GM19452 (cell line): Measurements from ENCODE around the gene OR2T3.
A peak's percentile ranks its signal among the peaks of the same experiment; 100 is the strongest.
"Not testable (repeated sequence)": the region's sequence is repeated elsewhere in the genome, so short reads cannot be mapped to it uniquely, and the experiment has no call there.

Experiments used
- ATAC-seq: cut with Tn5 transposase; IDR thresholded peaks from one replicate; pipeline ENCODE4 v1.9.1; 2021; ENCODE audit not compliant: unreplicated experiment

The OR2T3 gene

GRCh38 chr1:248471154-248471553 lies 2.0 kb upstream of the OR2T3 start:
- no peak for ATAC-seq

- not testable (repeated sequence) for ATAC-seq
Observed at GRCh38 chr1:248472111-248472510, 1.0 kb upstream of the OR2T3 start.

GRCh38 chr1:248475660-248476059 lies 2.5 kb downstream of the OR2T3 start:
- not testable (repeated sequence) for ATAC-seq

GRCh38 chr1:248481686-248482579 lies 8.8 kb downstream of the OR2T3 start:
- ATAC-seq, result peak; percentile 88

GRCh38 chr1:248488289-248488688 lies 15.1 kb downstream of the OR2T3 start, which contains the start of gene OR2T5:
Gene OR2T5 (plus strand): TSS chr1:248488589. CDS start chr1:248488589, 0 bp downstream.
- not testable (repeated sequence) for ATAC-seq

GRCh38 chr1:248496661-248497060 lies 23.5 kb downstream of the OR2T3 start:
- not testable (repeated sequence) for ATAC-seq

GRCh38 chr1:248500305-248501035 lies 27.3 kb downstream of the OR2T3 start:
- not testable (repeated sequence) for ATAC-seq

- not testable (repeated sequence) for ATAC-seq
Observed at GRCh38 chr1:248507773-248508172, 34.6 kb downstream of the OR2T3 start, which contains the start of gene OR2G6. Gene OR2G6 (plus strand): TSS chr1:248508073. CDS start chr1:248521647, 13,574 bp downstream.

- ATAC-seq, result not testable (repeated sequence)
Observed at GRCh38 chr1:248510217-248510616, 37.1 kb downstream of the OR2T3 start.

GRCh38 chr1:248521856-248522255 lies 48.7 kb downstream of the OR2T3 start:
- no peak for ATAC-seq
